Brain microvascular endothelial cell (primary cell): ENCODE results near the gene TMBIM1.
A peak's percentile ranks its signal among the peaks of the same experiment; 100 is the strongest.

ENCODE experiments used
- DNase-seq: peaks from one replicate; pipeline ENCODE4 v3.0.0-alpha.2; 2020
- H3K27ac ChIP-seq: fragments of 250-450 bp; sonication (Bioruptor Pico); 2 replicates; pipeline ENCODE4 v1.5.1; 2020; ENCODE audit warnings: mild to moderate bottlenecking, moderate library complexity
- H3K27me3 ChIP-seq: fragments of 250-450 bp; sonication (Bioruptor Pico); replicated peaks from 2 replicates; pipeline ENCODE4 v1.5.1; 2020; ENCODE audit warnings: mild to moderate bottlenecking
- H3K36me3 ChIP-seq: fragments of 250-450 bp; sonication (Bioruptor Pico); replicated peaks from 2 replicates; pipeline ENCODE4 v1.5.1; 2020; ENCODE audit warnings: mild to moderate bottlenecking
- H3K4me3 ChIP-seq: 2 replicates; pipeline ENCODE4 v1.5.1; 2011; ENCODE audit warnings: low read depth, mild to moderate bottlenecking, control low read depth, low read length, moderate library complexity
- in situ Hi-C: cut with HindIII; loops from 2 replicates; pipeline ENCODE4 v1.10.0; 2017; ENCODE audit warnings: low sequenced_read_pairs, low pct_ligation_motif_present
- TF ChIP-seq, protein P1 (sequence below): IDR thresholded peaks from 2 replicates; pipeline ENCODE4 v1.5.1; 2011; ENCODE audit warnings: low read depth, mild to moderate bottlenecking, moderate library complexity, low read length, control low read depth, inconsistent platforms; ENCODE audit errors: missing control alignments

The TMBIM1 gene

DNA sequence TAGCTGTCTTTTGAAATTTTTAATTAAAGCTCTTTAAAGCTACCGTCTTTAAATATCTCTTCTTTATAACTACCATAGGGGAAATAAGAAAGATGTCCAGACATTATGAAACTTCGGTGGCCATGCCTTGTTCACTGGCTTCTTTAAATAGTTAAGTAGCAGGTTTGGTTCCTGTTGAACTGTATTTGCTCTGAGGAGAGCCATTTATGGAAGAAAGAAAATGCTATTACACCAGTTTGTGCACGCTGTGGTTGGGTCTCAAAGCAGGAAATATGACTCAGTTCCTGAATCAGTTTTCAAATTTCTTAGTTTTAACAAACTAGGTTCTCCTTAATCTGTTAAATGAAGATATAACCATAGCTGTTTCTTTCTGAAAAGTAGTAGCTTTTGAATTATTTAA lies 63.1 kb downstream of the TMBIM1 start:
- TF ChIP-seq, protein P1, sequence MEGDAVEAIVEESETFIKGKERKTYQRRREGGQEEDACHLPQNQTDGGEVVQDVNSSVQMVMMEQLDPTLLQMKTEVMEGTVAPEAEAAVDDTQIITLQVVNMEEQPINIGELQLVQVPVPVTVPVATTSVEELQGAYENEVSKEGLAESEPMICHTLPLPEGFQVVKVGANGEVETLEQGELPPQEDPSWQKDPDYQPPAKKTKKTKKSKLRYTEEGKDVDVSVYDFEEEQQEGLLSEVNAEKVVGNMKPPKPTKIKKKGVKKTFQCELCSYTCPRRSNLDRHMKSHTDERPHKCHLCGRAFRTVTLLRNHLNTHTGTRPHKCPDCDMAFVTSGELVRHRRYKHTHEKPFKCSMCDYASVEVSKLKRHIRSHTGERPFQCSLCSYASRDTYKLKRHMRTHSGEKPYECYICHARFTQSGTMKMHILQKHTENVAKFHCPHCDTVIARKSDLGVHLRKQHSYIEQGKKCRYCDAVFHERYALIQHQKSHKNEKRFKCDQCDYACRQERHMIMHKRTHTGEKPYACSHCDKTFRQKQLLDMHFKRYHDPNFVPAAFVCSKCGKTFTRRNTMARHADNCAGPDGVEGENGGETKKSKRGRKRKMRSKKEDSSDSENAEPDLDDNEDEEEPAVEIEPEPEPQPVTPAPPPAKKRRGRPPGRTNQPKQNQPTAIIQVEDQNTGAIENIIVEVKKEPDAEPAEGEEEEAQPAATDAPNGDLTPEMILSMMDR: no peak
- in situ Hi-C loops: no loop called here
- Histone ChIP-seq H3K4me3 (no peak overlapping the region), H3K27ac (peak overlapping the region; percentile 71), H3K27me3 (no peaks in the 10 kb centered on the region), H3K36me3 (peaks cover 74% of the 10 kb centered on the region)
- peak; percentile 62 for DNase-seq

GRCh38 chr2:218228366-218229090 lies 63.8 kb downstream of the TMBIM1 start:
- in situ Hi-C loops: no loop called here
- Histone ChIP-seq H3K27me3 (no peaks in the 10 kb centered on the region), H3K27ac (peak overlapping the region; percentile 71), H3K36me3 (peaks cover 71% of the 10 kb centered on the region), H3K4me3 (no peak overlapping the region)
- no peak for DNase-seq
- TF ChIP-seq, protein P1: no peak

DNA sequence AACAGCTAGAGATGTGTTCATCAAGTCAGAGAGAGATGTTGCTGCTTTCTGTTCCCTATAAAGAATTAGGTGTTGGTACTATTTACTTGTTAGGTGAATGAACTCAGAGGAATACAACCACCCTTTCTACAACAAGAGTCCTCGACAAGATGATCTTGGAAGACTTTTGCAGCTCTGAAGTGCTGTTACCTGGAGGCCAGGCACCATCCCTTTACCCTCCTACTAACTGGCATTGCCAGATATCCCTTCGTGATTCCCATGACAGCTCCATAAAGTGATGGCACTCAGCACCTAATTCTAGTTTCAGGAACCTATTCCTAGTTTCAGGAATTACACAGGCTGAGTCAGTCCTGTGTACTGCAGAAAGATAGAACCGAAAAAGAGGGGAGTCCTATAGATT lies 65.4 kb downstream of the TMBIM1 start:
- TF ChIP-seq, protein P1: no peak
- no peak for DNase-seq
- no peak overlapping the region for H3K27ac ChIP-seq
- peaks cover 60% of the 10 kb centered on the region for H3K36me3 ChIP-seq
- in situ Hi-C loops: no loop called here
- H3K27me3 ChIP-seq: no peaks in the 10 kb centered on the region
- H3K4me3 ChIP-seq: no peak overlapping the region
